ENCODE measurements around the gene SMAD3. TPM values are rescaled to one million over a fixed set of nuclear protein-coding genes. Genes with fewer than 3 reads are reported as not detected.

SMAD3 gene
- total and polyA plus RNA-seq, 2 of the 8 experiments (the other 6 are each of a cell fraction or from before 2014, with no cell fraction given), result 10.1 to 12.4 TPM

DNA sequence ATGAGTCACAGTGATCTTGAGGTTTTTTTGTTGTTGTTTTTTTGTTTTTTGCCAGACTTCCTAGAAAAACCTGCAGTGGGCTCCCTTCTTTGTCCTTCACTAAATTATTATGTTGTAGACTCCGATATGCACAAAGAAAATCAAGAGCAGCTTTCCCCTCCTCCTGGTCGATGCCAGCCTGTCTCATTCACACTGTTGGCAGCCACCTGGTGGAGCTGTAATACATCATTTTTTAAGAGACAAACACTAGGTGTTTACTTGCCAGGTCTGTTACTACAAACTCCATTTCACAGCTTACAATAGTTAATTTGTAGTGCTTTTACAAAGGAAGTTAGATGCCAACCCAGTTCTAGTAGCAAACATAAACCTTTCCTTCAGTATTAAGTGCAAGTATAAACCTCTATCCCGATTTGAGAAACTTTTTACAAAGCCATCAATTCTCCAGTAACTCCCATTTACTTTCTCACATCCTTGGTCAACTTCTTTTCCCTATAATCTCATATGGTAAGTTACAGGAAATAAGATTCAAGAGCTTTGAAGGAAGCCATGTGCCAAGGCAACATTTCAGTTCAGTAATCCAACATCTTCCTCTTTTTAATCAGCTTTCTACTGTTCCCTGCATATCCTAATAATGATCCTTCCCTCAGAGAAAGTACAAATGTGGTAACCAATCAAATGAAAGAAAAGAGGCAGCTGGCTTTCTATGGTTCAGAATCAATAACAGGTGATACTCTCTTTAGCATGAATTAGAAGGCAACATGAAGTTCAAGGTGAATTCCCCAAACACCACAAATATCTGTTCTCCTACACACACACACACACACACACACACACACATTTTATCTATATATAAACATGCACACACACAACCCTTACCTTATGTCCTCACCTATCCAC lies 175.1 kb downstream of the SMAD3 start:
- H2AFZ ChIP-seq (ENCODE audit: low read length), result no peak overlapping the region
- H3K4me3 ChIP-seq (ENCODE audit: extremely low read depth in 1 of 4, insufficient read depth in 2 of 4, low read depth in 3 of 4, low read length in 4 of 4), result no peak overlapping the region
- H4K91ac ChIP-seq (replicated peaks; ENCODE audit: insufficient read length, low read length), result no peak overlapping the region
- no peak overlapping the region for H3K4me2 ChIP-seq (ENCODE audit: insufficient read depth in 1 of 2, low read depth in 2 of 2, low read length in 2 of 2)
- H2BK5ac ChIP-seq (ENCODE audit: low read depth, low read length), result no peak overlapping the region
- no peak overlapping the region for H3K23ac ChIP-seq (ENCODE audit: insufficient read length)
- no peak for DNase-seq (ENCODE audit: low read depth in 1 of 2, low spot score in 2 of 2)
- peaks cover 0 to 8% (median 3%) of the 10 kb centered on the region in 4 experiments; a peak in 4 of 7 replicates for H3K4me1 ChIP-seq (replicated peaks in 1 of 4; ENCODE audit: control insufficient read depth in 3 of 4, insufficient read depth in 4 of 4, low read length in 3 of 4)
- no peak overlapping the region for H2BK12ac ChIP-seq (ENCODE audit: low read depth, low read length)
- 67% methylated on average over 3 of the region's 3 CpGs; no CpG with 5 or more reads in 1 of the 2 experiments for WGBS, 2 experiments (ENCODE audit: extremely low coverage in 1 of 2, insufficient coverage in 1 of 2, insufficient read length in 1 of 2, insufficient replicate concordance in 2 of 2, low coverage in 1 of 2, low lambda C conversion rate in 2 of 2, missing lambda C conversion rate in 1 of 2)
- no peak overlapping the region for H3K4ac ChIP-seq (replicated peaks; ENCODE audit: insufficient read length, low read depth, low read length)
- H3K14ac ChIP-seq (ENCODE audit: insufficient read length), result no peak overlapping the region
- H3K79me2 ChIP-seq (ENCODE audit: control insufficient read depth in 1 of 2, insufficient read depth in 2 of 2, low read length in 2 of 2), result peaks cover 0 to 70% of the 10 kb centered on the region in 2 experiments; a peak in 2 of 4 replicates
- H3K79me1 ChIP-seq (ENCODE audit: low read depth, low read length), result no peaks in the 10 kb centered on the region; the same call in 1 of the 2 replicates
- no peak overlapping the region for H3K56ac ChIP-seq (replicated peaks; ENCODE audit: insufficient read length, low read depth, low read length)
- peaks cover 2 to 4% of the 10 kb centered on the region in 2 experiments for H4K20me1 ChIP-seq (replicated peaks in 1 of 2; ENCODE audit: control insufficient read depth in 1 of 2, insufficient read depth in 2 of 2, low read length in 2 of 2)
- no peak overlapping the region for H4K8ac ChIP-seq (ENCODE audit: extremely low read depth, insufficient read depth, low read length)
- H3K23me2 ChIP-seq (ENCODE audit: low read depth, low read length), result no peaks in the 10 kb centered on the region; the same call in 1 of the 2 replicates
- no peak overlapping the region for H2BK20ac ChIP-seq (ENCODE audit: low read length)
- TF ChIP-seq POU5F1 (IDR thresholded peaks at IDR 0.05; ENCODE audit: low read depth, low read length) (no peak), CTCF (IDR thresholded peaks at IDR 0.05; ENCODE audit: control extremely low read depth in 1 of 3, insufficient read depth in 1 of 3, low read depth in 1 of 3, low read length in 3 of 3) (peak; percentile 42 to 52 (median 51)), SP2 (IDR thresholded peaks at IDR 0.05; ENCODE audit: low read length) (no peak), SP1 (IDR thresholded peaks at IDR 0.05; ENCODE audit: low read depth, low read length) (no peak), RAD21 (IDR thresholded peaks at IDR 0.05 in 1 of 2, conservative IDR thresholded peaks at IDR 0.05 in 1 of 2; ENCODE audit: low read depth in 2 of 2, low read length in 2 of 2) (peak; percentile 58 to 74)
- no peaks in the 10 kb centered on the region for H3K9me3 ChIP-seq (ENCODE audit: insufficient read depth in 2 of 2, low read depth in 1 of 2, low read length in 1 of 2)
- peak; percentile 13 for FAIRE-seq
- POLR2A ChIA-PET (ENCODE audit: partially characterized antibody), result interaction anchor here (0.6 to 0.7 kb wide), 2 partner anchors 10 to 12 kb away, joined by 3 read pairs; no protein-coding TSS in a partner anchor
- CTCF ChIA-PET (ENCODE audit: partially characterized antibody), result interaction anchor here (0.6 to 2.3 kb wide), 15 partner anchors 13 to 299 kb away, joined by 3 to 15 read pairs (median 3); partner anchors contain the start of gene AAGAB
- peaks cover 0 to 5% (median 0%) of the 10 kb centered on the region in 4 experiments; a peak in 1 of 8 replicates for H3K36me3 ChIP-seq (ENCODE audit: control insufficient read depth in 2 of 4, insufficient read depth in 4 of 4, low read length in 3 of 4)
- H3K27me3 ChIP-seq (replicated peaks in 1 of 4; ENCODE audit: control insufficient read depth in 3 of 4, extremely low read depth in 1 of 4, insufficient read depth in 3 of 4, low read length in 3 of 4), result no peaks in the 10 kb centered on the region
- no peak overlapping the region for H3K18ac ChIP-seq (ENCODE audit: extremely low read depth, low read length)
- no peak overlapping the region for H2AK5ac ChIP-seq (ENCODE audit: low read depth, low read length)
- no peak overlapping the region for H3K9ac ChIP-seq (replicated peaks in 1 of 4; ENCODE audit: extremely low read depth in 1 of 4, low read depth in 3 of 4, low read length in 3 of 4)
- no peak overlapping the region for H4K5ac ChIP-seq (ENCODE audit: insufficient read length, low read depth, low read length)
- H2BK120ac ChIP-seq (replicated peaks; ENCODE audit: low read depth, low read length), result no peak overlapping the region
- H2BK15ac ChIP-seq (ENCODE audit: low read length), result no peak overlapping the region
- no peak overlapping the region for H3K27ac ChIP-seq (ENCODE audit: low read depth, low read length)

Data from H1 (cell line).